Neuronal stem cell (in vitro differentiated cells): ENCODE data around the gene SERPINA9.

Experiments
- DNase-seq: peaks from one replicate; pipeline ENCODE4 v3.0.0-alpha.2; 2013; ENCODE audit warnings: low spot score
- H2AFZ ChIP-seq: one replicate; pipeline ENCODE4 v1.6.1; 2013; ENCODE audit warnings: mild to moderate bottlenecking, low read length, inconsistent platforms
- H2AK5ac ChIP-seq: 2 replicates; pipeline ENCODE4 v1.6.1; 2013; ENCODE audit warnings: low read depth, mild to moderate bottlenecking, inconsistent platforms, low read length, moderate library complexity, mixed read lengths
- H2BK120ac ChIP-seq: 2 replicates; pipeline ENCODE4 v1.6.1; 2013; ENCODE audit warnings: low read depth, mild to moderate bottlenecking, inconsistent platforms, low read length, moderate library complexity, mixed read lengths
- H2BK12ac ChIP-seq: one replicate; pipeline ENCODE4 v1.6.1; 2013; ENCODE audit warnings: low read length, inconsistent platforms
- H2BK15ac ChIP-seq: 2 replicates; pipeline ENCODE4 v1.6.1; 2013; ENCODE audit warnings: mild to moderate bottlenecking, low read length, inconsistent platforms, mixed read lengths
- H2BK5ac ChIP-seq: one replicate; pipeline ENCODE4 v1.6.1; 2013; ENCODE audit warnings: inconsistent platforms, mild to moderate bottlenecking, low read length, moderate library complexity
- H3K14ac ChIP-seq: one replicate; pipeline ENCODE4 v1.6.1; 2013; ENCODE audit warnings: low read length, inconsistent platforms
- H3K18ac ChIP-seq: 2 replicates; pipeline ENCODE4 v1.6.1; 2013; ENCODE audit warnings: low read length, inconsistent platforms
- H3K23ac ChIP-seq: 2 replicates; pipeline ENCODE4 v1.6.1; 2013; ENCODE audit warnings: low read depth, mild to moderate bottlenecking, mixed read lengths, low read length, inconsistent platforms; ENCODE audit not compliant: poor library complexity
- H3K27ac ChIP-seq: replicated peaks from 3 replicates; pipeline ENCODE4 v1.5.1; 2013; ENCODE audit warnings: low read length, inconsistent platforms
- H3K27me3 ChIP-seq, 3 experiments: 2 replicates each; pipeline ENCODE4 v1.6.1; 2013; ENCODE audit warnings: low read length in 3 of 3, mild to moderate bottlenecking in 2 of 3, inconsistent platforms in 1 of 3, low read depth in 1 of 3, mixed read lengths in 1 of 3, moderate library complexity in 1 of 3; ENCODE audit not compliant: control insufficient read depth in 3 of 3, insufficient read depth in 3 of 3
- H3K36me3 ChIP-seq, 2 donors: replicated peaks in 1 of 2; 2 replicates each; pipeline ENCODE4 v1.6.1; 2013; ENCODE audit warnings: low read length in 2 of 2; ENCODE audit not compliant: control insufficient read depth in 2 of 2, insufficient read depth in 2 of 2
- H3K4ac ChIP-seq: 2 replicates; pipeline ENCODE4 v1.6.1; 2013; ENCODE audit warnings: inconsistent platforms, mild to moderate bottlenecking, low read length, moderate library complexity
- H3K4me1 ChIP-seq, 2 donors: 1 replicate in 1 of 2; 2 replicates in 1 of 2; pipeline ENCODE4 v1.6.1; 2013; ENCODE audit warnings: low read length in 2 of 2, low read depth in 1 of 2; ENCODE audit not compliant: control insufficient read depth in 2 of 2, insufficient read depth in 1 of 2
- H3K4me2 ChIP-seq: one replicate; pipeline ENCODE4 v1.6.1; 2013; ENCODE audit warnings: mild to moderate bottlenecking, low read length, inconsistent platforms; ENCODE audit not compliant: insufficient read depth, poor library complexity, severe bottlenecking
- H3K4me3 ChIP-seq, 2 donors: 2 replicates each; pipeline ENCODE4 v1.5.1; 2013; ENCODE audit warnings: low read length in 2 of 2, mild to moderate bottlenecking in 2 of 2, inconsistent platforms in 1 of 2, moderate library complexity in 1 of 2
- H3K79me1 ChIP-seq: one replicate; pipeline ENCODE4 v1.6.1; 2013; ENCODE audit warnings: low read depth, mild to moderate bottlenecking, inconsistent platforms, low read length, moderate library complexity
- H3K9ac ChIP-seq: one replicate; pipeline ENCODE4 v1.6.1; 2013; ENCODE audit warnings: mild to moderate bottlenecking, low read depth, low read length, inconsistent platforms; ENCODE audit not compliant: poor library complexity
- H3K9me3 ChIP-seq, 2 donors: replicated peaks in 1 of 2; 2 replicates each; pipeline versions ENCODE3 to v1.6.1; 2013; ENCODE audit warnings: low read length in 2 of 2, mild to moderate bottlenecking in 2 of 2, inconsistent platforms in 1 of 2, low read depth in 1 of 2, mixed read lengths in 1 of 2, moderate library complexity in 1 of 2; ENCODE audit not compliant: control insufficient read depth in 2 of 2, insufficient read depth in 1 of 2
- H4K8ac ChIP-seq: one replicate; pipeline ENCODE4 v1.6.1; 2013; ENCODE audit warnings: low read depth, mild to moderate bottlenecking, inconsistent platforms, low read length, moderate library complexity
- H4K91ac ChIP-seq: one replicate; pipeline ENCODE4 v1.6.1; 2013; ENCODE audit warnings: low read length, low read depth, mild to moderate bottlenecking, inconsistent platforms; ENCODE audit not compliant: poor library complexity
- WGBS, 2 donors: extraction: QIAGEN DNeasy Blood & Tissue Kit; methylation state at CpG; one replicate each; pipeline ENCODE4 v1.1.7; 2013; ENCODE audit warnings: missing lambda C conversion rate in 2 of 2, mixed read lengths in 1 of 2; ENCODE audit not compliant: insufficient read length in 2 of 2, insufficient replicate concordance in 1 of 2; ENCODE audit errors: extremely low coverage in 2 of 2; 5-methylcytosine and 5-hydroxymethylcytosine counted together

The SERPINA9 gene

DNA sequence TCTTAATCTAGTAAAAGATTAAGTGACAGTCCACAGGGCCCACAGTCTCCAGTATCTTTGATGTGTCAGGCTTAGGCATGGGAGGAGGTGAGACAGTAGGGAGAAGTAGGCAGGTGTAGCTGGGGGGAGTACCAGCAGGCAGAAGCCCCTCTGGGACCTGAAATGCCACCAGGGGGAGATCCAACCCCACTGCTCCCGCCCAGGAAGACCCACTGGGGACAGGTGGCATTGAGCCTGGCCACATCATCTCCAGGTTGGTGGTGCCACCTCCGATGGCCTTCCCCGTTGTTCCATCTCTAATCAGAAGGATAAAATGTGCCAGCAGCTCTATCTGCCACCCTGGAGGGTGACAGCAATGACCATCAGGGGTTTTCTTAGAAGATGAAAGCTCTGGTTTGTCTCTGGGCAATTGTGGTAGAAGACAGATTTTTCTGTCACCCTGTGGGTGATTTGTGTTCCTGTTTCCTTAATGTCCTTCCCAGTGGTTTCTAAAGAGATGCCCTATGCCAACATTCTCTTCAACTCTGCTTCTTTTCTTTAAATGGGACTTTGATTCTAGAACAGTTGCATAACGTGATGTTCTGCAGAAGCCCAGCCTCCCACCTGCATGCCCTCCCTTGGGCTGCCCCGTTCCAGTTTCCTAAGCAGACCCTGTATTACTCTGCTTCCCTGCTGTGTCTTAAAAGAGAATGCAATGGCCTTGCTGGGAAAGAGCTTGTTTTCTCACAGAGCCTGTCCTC, 45.5 kb upstream of the SERPINA9 start:
- H3K23ac ChIP-seq, result no peak overlapping the region
- no peak for DNase-seq
- H3K4me1 ChIP-seq, result peaks cover 0 to 3% of the 10 kb centered on the region in 2 donors
- no peak overlapping the region for H2AFZ ChIP-seq
- no peak overlapping the region for H2AK5ac ChIP-seq
- no peaks in the 10 kb centered on the region for H3K9me3 ChIP-seq
- H3K4me3 ChIP-seq, result no peak overlapping the region
- no peak overlapping the region for H3K4ac ChIP-seq
- no peak overlapping the region for H3K4me2 ChIP-seq
- no peak overlapping the region for H2BK12ac ChIP-seq
- peak overlapping the region; percentile 23 for H3K18ac ChIP-seq
- H3K14ac ChIP-seq, result no peak overlapping the region
- no peaks in the 10 kb centered on the region for H3K36me3 ChIP-seq
- no CpG with 5 or more reads among the region's 5 CpGs for WGBS, 2 donors
- no peak overlapping the region for H4K91ac ChIP-seq
- H3K79me1 ChIP-seq, result no peaks in the 10 kb centered on the region
- H2BK15ac ChIP-seq, result no peak overlapping the region
- no peak overlapping the region for H2BK120ac ChIP-seq
- no peak overlapping the region for H3K9ac ChIP-seq
- H3K27ac ChIP-seq, result no peak overlapping the region
- no peaks in the 10 kb centered on the region for H3K27me3 ChIP-seq
- no peak overlapping the region for H2BK5ac ChIP-seq
- H4K8ac ChIP-seq, result no peak overlapping the region

DNA sequence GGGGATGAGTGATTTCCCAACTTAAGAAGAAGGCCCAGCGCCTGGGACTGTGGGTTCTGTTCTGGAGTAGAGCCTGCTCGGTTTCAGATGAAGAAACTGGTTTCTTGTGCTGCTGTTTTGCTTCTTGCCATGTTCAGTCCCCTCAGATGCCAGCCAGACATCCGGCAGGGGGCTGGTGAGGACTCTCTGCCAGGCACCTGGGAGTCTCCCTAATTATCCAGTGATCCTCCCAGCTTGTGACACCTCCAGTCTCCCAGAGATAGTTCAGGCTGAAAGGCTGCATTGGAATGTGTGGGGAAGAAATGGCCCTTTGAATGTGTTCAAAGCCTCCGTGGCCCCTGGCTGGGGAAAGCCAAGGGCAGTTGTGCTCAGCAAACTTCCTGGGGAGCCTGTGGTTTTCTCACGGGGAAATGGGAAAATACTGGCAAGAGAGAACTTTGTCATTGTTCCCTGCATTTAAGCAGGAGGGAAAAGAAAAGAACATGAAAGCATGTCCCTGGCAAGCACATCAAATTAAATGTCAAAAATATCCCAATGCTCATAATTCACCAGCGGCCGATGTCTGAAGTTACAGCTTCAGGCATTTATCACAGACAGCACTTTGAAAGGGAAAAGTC, 41.8 kb upstream of the SERPINA9 start:
- no peak overlapping the region for H3K18ac ChIP-seq
- H3K14ac ChIP-seq, result no peak overlapping the region
- H2AFZ ChIP-seq, result no peak overlapping the region
- H2BK5ac ChIP-seq, result no peak overlapping the region
- H3K27me3 ChIP-seq, result no peaks in the 10 kb centered on the region
- H2AK5ac ChIP-seq, result no peak overlapping the region
- H3K4me1 ChIP-seq, result peaks cover 0 to 3% of the 10 kb centered on the region in 2 donors
- no peak overlapping the region for H3K4ac ChIP-seq
- H3K27ac ChIP-seq, result no peak overlapping the region
- no peak overlapping the region for H3K4me3 ChIP-seq
- no peak overlapping the region for H3K9ac ChIP-seq
- DNase-seq, result no peak
- H3K79me1 ChIP-seq, result no peaks in the 10 kb centered on the region
- H4K91ac ChIP-seq, result no peak overlapping the region
- H3K23ac ChIP-seq, result no peak overlapping the region
- no peak overlapping the region for H2BK120ac ChIP-seq
- no CpG with 5 or more reads among the region's 7 CpGs for WGBS, 2 donors
- H2BK15ac ChIP-seq, result no peak overlapping the region
- no peaks in the 10 kb centered on the region for H3K36me3 ChIP-seq
- H3K9me3 ChIP-seq, result no peaks in the 10 kb centered on the region
- H2BK12ac ChIP-seq, result no peak overlapping the region
- no peak overlapping the region for H3K4me2 ChIP-seq
- H4K8ac ChIP-seq, result no peak overlapping the region

GRCh38 chr14:94517248-94517640, 41.2 kb upstream of the SERPINA9 start:
- Histone ChIP-seq H3K14ac (no peak overlapping the region), H2BK12ac (no peak overlapping the region), H3K18ac (peak overlapping the region; percentile 6), H3K23ac (no peak overlapping the region), H3K4ac (no peak overlapping the region), H3K4me3 (no peak overlapping the region), H3K36me3 (no peaks in the 10 kb centered on the region), H2BK120ac (no peak overlapping the region), H3K9me3 (no peaks in the 10 kb centered on the region), H2AK5ac (no peak overlapping the region), H3K79me1 (no peaks in the 10 kb centered on the region), H2BK5ac (no peak overlapping the region), H4K91ac (no peak overlapping the region), H3K27me3 (no peaks in the 10 kb centered on the region), H3K27ac (no peak overlapping the region), H4K8ac (no peak overlapping the region), H2BK15ac (no peak overlapping the region), H3K4me1 (peaks cover 0 to 3% of the 10 kb centered on the region in 2 donors), H3K9ac (peak overlapping the region; percentile 24), H3K4me2 (no peak overlapping the region), H2AFZ (no peak overlapping the region)
- DNase-seq, result no peak
- WGBS, 2 donors, result no CpG with 5 or more reads among the region's 10 CpGs

DNA sequence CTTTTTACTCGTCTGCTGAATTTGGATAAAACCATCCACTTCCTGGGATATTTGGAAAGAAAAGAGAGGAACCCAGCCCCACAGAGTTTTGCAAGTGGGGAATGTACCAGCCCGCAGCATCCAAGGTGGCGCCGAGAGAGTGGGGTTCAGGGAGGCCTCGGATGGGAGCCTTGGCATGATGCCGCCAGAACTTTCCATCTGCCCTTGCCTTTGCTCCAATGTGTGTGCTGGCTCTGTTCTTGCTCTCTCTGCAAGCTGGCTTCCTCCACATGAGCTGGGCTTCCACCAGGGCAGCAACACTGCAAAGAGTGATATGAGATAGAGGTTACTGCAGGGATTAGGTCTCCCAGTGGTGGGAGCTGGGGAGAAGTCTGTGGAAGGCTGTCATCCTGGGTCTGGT, 39.9 kb upstream of the SERPINA9 start:
- no peak overlapping the region for H3K14ac ChIP-seq
- no peak overlapping the region for H3K4ac ChIP-seq
- peak overlapping the region; percentile 5 for H3K18ac ChIP-seq
- no CpG with 5 or more reads among the region's 6 CpGs for WGBS, 2 donors
- no peak overlapping the region for H2BK12ac ChIP-seq
- no peak overlapping the region for H3K27ac ChIP-seq
- no peak overlapping the region for H3K4me2 ChIP-seq
- no peak overlapping the region for H4K8ac ChIP-seq
- no peaks in the 10 kb centered on the region for H3K79me1 ChIP-seq
- no peak overlapping the region for H2BK15ac ChIP-seq
- H2BK5ac ChIP-seq, result no peak overlapping the region
- no peaks in the 10 kb centered on the region for H3K27me3 ChIP-seq
- H2AFZ ChIP-seq, result no peak overlapping the region
- no peak for DNase-seq
- H3K36me3 ChIP-seq, result no peaks in the 10 kb centered on the region
- H3K23ac ChIP-seq, result no peak overlapping the region
- no peaks in the 10 kb centered on the region for H3K9me3 ChIP-seq
- no peak overlapping the region for H3K9ac ChIP-seq
- H4K91ac ChIP-seq, result no peak overlapping the region
- no peak overlapping the region for H3K4me3 ChIP-seq
- peaks cover 0 to 3% of the 10 kb centered on the region in 2 donors for H3K4me1 ChIP-seq
- no peak overlapping the region for H2AK5ac ChIP-seq
- no peak overlapping the region for H2BK120ac ChIP-seq
